ENCODE data around the gene DDX1. TPM values are rescaled to one million over a fixed set of nuclear protein-coding genes. Genes with fewer than 3 reads are reported as not detected.

Gene DDX1
- total RNA-seq = 114 TPM

GRCh38 chr2:15591692-15592463, at the start of gene DDX1:
DDX1 (plus strand) TSS chr2:15591868; CDS start chr2:15591934, 66 bp downstream.

GRCh38 chr2:15560988-15561573, 30.6 kb upstream of the DDX1 start, which contains the start of gene NBAS:
NBAS (minus strand) TSS chr2:15561334; CDS start chr2:15561304, 30 bp downstream.

Other genes with a start within 250 kb of the DDX1 start
- gene NBAS, start 30.5 kb upstream of the DDX1 start, total RNA-seq = 91.9 TPM